GM21526 (cell line): Measurements from ENCODE around the gene SNU13.
"Not testable (repeated sequence)": the region's sequence is repeated elsewhere in the genome, so short reads cannot be mapped to it uniquely, and the experiment has no call there.

Experiments
- ATAC-seq: cut with Tn5 transposase; IDR thresholded peaks from one replicate; pipeline ENCODE4 v1.9.1; 2021; ENCODE audit warnings: moderate library complexity; ENCODE audit not compliant: unreplicated experiment, low FRiP score

SNU13 gene

DNA sequence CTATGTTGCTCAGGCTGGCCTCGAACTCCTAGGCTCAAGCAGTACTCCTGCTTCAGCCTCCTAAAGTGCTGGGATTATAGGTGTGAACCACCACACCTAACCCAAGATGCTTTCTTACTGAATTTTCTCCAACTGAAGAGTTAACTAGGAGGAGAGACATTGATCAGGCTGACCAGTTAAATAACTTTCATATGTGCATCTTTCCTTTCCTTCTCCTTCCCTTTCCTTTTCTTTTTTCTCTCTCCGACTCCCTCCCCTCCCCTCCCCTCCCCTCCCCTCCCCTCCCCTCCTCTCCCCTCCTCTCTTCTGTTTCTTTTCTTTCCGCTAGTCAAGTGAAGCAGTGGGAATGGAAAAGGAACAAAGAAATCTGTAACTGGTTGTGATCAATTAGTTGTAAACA is 40.9 kb downstream of the SNU13 start:
- no peak for ATAC-seq

DNA sequence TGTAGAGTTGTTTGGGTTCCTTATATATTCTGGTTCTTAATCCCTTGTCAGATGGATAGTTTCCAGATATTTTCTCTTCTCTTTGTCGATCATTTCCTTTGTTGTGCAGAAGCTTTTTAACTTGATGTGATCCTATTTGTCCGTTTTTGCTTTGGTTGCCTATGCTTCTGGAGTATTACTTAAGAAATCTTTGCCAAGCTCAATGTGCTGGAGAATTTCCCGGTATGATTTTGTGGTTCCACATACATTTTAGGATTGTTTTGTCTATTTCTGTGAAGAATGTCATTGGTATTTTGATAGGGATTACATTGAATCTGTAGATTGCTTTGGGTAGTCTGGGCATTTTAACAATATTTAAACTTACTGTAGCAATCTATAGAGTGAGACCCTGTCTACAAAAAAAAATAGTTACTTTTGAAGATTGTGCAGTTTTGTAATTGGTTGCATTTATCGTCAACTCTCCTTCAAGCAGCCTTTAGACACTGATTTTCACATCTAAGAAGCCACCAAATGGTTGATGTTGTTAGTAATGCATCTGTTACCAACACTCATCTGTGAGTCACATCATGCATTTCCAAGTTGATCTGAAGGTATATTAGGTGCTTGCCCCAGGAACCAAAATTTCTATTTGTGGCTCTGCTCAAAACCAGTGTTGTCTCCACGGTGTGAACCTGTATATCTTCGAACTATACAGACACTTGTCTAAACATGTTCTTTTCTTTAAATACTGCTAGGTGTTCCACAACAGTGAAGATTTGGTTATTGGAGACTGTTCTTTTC is 46.1 kb downstream of the SNU13 start:
- no peak for ATAC-seq

DNA sequence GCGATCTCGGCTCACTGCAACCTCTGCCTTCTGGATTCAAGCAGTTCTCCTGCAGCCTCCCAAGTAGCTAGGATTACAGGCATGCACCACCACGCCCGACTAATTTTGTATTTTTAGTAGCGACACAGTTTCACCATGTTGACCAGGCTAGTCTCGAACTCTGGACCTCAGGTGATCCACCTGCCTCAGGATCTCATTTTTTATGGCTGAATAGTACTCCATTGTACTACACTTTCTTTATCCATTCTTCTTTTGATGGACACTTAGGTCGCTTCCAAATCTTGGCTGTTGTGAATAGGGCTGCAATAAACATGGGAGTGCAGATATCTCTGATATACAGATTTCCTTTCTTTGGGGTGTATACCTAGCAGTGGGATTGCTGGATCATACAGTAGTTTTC is 46.8 kb downstream of the SNU13 start:
- ATAC-seq, result no peak

DNA sequence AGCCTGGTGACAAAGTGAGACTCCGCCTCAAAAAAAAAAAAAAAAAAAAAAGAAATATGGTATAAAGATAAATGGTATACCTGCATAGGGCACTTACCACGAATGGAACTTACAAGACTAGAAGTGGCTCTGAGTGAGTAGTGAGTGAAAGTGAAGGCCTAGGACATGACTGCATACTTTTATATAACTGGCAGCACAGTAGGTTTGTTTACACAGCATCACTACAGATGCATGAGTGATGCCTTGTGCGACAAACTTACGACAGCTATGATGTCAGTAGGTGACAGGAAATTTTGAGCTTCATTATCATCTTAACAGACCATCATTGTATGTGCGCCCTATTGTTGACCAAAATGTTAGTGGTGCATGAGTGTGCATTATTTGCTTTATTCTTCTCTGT is 49.9 kb downstream of the SNU13 start:
- no peak for ATAC-seq

DNA sequence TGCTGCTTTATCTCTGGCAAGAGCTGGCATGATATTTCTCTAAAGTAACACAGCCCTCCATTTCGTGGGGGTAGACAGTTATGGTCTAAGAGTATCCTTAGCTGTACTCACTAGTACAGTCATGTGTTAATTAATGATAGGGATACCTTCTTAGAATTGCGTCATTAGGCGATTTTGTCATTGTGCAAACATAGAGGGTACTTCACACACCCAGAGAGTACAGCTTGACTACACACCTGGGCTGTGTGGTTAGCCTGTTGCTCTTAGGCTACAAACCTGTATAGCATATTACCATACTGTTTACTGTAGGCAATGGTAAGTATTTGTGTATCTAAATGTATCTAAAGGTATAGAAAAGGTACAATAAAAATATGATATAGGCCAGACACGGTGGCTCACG is 50.5 kb downstream of the SNU13 start:
- no peak for ATAC-seq

DNA sequence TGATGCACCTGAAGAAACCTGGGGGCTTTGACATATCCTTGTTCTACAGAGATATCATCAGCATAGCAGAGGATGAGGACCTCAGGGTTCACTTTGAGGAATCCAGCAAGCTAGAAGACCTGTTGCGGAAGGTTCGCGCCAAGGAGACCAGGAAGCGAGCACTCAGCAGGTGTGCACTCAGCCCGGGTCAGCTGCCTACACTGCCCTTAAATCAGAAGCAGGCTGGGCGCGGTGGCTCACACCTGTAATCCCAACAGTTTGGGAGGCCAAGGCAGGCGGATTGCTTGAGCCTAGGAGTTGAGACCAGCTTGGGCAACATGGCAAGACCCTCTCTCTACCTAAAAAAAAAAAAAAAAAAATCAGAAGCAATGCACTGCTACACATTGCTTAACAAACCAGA is 51.0 kb downstream of the SNU13 start:
- ATAC-seq, result not testable (repeated sequence)

DNA sequence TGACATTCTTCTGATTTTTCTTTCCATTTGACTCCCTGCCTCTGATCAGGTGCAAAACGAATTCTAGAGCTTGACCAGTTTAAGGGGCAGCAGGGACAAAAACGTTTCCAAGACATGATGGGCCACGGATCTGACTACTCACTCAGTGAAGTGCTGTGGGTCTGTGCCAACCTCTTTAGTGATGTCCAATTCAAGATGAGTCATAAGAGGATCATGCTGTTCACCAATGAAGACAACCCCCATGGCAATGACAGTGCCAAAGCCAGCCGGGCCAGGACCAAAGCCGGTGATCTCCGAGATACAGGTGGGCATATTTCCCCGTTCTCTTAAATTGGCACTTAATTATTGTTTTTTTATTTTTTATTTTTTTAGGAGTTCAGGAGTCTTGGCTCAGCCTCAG is 52.2 kb downstream of the SNU13 start:
- ATAC-seq, result no peak

DNA sequence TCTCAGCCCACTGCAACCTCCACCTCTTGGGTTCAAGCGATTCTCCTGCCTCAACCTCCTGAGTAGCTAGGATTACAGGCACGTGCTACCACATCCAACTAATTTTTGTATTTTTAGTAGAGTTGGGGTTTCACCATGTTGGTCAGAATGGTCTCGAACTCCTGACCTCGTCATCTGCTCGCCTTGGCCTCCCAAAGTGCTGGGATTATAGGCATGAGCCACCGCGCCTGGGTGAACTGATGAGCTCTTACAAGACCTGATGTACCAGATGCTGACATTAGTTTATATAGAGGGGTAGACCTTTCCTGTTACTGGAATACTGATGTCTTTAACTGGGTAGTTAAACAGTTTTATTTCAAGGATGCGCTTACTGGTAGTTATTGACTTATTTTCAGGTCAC is 54.1 kb downstream of the SNU13 start:
- not testable (repeated sequence) for ATAC-seq

DNA sequence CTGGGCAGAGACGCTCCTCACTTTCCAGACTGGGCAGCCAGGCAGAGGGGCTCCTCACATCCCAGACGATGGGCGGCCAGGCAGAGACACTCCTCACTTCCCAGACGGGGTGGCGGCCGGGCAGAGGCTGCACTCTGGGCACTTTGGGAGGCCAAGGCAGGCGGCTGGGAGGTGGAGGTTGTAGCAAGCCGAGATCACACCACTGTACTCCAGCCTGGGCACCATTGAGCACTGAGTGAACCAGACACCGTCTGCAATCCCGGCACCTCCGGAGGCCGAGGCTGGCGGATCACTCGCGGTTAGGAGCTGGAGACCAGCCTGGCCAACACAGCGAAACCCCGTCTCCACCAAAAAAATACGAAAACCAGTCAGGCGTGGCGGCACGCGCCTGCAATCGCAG is 57.1 kb downstream of the SNU13 start:
- not testable (repeated sequence) for ATAC-seq

DNA sequence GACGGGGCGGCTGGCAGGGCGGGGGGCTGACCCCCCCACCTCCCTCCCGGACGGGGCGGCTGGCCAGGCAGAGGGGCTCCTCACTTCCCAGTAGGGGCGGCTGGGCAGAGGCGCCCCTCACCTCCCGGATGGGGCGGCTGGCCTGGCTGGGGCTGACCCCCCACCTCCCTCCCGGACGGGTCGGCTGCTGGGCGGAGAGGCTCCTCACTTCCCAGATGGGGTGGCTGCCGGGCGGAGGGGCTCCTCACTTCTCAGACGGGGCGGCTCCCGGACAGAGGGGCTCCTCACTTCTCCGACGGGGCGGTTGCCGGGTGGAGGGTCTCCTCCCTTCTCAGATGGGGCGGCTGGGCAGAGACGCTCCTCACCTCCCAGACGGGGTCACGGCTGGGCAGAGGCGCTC is 57.6 kb downstream of the SNU13 start:
- not testable (repeated sequence) for ATAC-seq

DNA sequence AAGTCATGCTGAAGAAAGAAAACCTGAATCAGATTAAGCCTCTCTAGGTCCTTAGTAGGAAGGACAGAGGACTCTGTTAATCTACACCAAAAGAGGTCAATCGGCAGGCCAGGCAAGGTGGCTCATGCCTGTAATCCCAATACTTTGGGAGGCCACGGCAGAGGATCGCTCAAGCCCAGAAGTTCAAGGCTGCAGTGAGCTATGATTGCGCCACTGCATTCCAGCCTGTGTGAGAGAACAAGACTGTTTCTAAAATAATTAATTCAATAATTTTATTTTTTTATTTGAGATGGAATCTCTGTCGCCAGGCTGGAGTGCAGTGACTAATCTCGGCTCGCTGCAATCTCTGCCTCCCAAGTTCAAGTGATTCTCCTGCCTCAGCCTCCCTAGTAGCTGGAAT is 63.1 kb downstream of the SNU13 start:
- no peak for ATAC-seq
